CD14-positive monocyte (primary cell): ENCODE measurements around the gene RHOV. TPM values are rescaled to one million over a fixed set of nuclear protein-coding genes. Genes with fewer than 3 reads are reported as not detected.

Experiments
- DNase-seq, 3 donors: peaks; one replicate each; pipeline ENCODE4 v3.0.0-alpha.2; 2011 to 2022
- H2AFZ ChIP-seq: 2 replicates; pipeline ENCODE4 v1.6.0; 2012; ENCODE audit warnings: mild to moderate bottlenecking, low read depth, low read length, inconsistent platforms; ENCODE audit not compliant: insufficient read depth, poor library complexity, severe bottlenecking
- H3K27ac ChIP-seq, 2 donors: 1 replicate in 1 of 2; 2 replicates in 1 of 2; pipeline ENCODE4 v1.5.1; 2012 to 2013; ENCODE audit warnings: low read length in 2 of 2, control low read depth in 1 of 2, inconsistent platforms in 1 of 2, low read depth in 1 of 2, mild to moderate bottlenecking in 1 of 2
- H3K27me3 ChIP-seq, 2 donors: one replicate each; pipeline versions ENCODE4 v1.6.0 to v1.6.1; 2011 to 2013; ENCODE audit warnings: low read length in 2 of 2; ENCODE audit not compliant: control insufficient read depth in 2 of 2, insufficient read depth in 2 of 2
- H3K36me3 ChIP-seq, 2 donors: replicated peaks in 1 of 2; 1 replicate in 1 of 2; 2 replicates in 1 of 2; pipeline versions ENCODE4 v1.5.1 to v1.6.1; 2012 to 2013; ENCODE audit warnings: low read length in 2 of 2, control low read depth in 1 of 2, inconsistent platforms in 1 of 2, mild to moderate bottlenecking in 1 of 2; ENCODE audit not compliant: insufficient read depth in 2 of 2, control insufficient read depth in 1 of 2
- H3K4me1 ChIP-seq, 2 donors: 1 replicate in 1 of 2; 2 replicates in 1 of 2; pipeline versions ENCODE4 v1.5.1 to v1.6.1; 2012 to 2013; ENCODE audit warnings: low read length in 2 of 2, control low read depth in 1 of 2, inconsistent platforms in 1 of 2, mild to moderate bottlenecking in 1 of 2, moderate library complexity in 1 of 2; ENCODE audit not compliant: insufficient read depth in 2 of 2, control insufficient read depth in 1 of 2
- H3K4me2 ChIP-seq: replicated peaks from 2 replicates; pipeline ENCODE3; 2012; ENCODE audit warnings: low read length, moderate library complexity, mild to moderate bottlenecking; ENCODE audit not compliant: poor library complexity, severe bottlenecking; ENCODE audit errors: extremely low read depth
- H3K4me3 ChIP-seq, 3 experiments: fragments of 200-600 bp in 1 of 3; sonication (generic) in 1 of 3; replicated peaks in 1 of 3; 1 replicate in 2 of 3; 2 replicates in 1 of 3; pipeline ENCODE4 v1.5.1; 2011 to 2013; ENCODE audit warnings: low read length in 3 of 3, mild to moderate bottlenecking in 3 of 3, control low read depth in 2 of 3, low read depth in 2 of 3, inconsistent platforms in 1 of 3, moderate library complexity in 1 of 3
- H3K79me2 ChIP-seq: 2 replicates; pipeline ENCODE4 v1.6.0; 2012; ENCODE audit warnings: mild to moderate bottlenecking, control low read depth, inconsistent platforms, low read length, moderate library complexity; ENCODE audit not compliant: insufficient read depth
- H3K9ac ChIP-seq: 2 replicates; pipeline ENCODE4 v1.6.0; 2017; ENCODE audit warnings: low read length, mild to moderate bottlenecking; ENCODE audit not compliant: insufficient read depth, poor library complexity, severe bottlenecking
- H3K9me3 ChIP-seq, 2 donors: replicated peaks in 1 of 2; 1 replicate in 1 of 2; 2 replicates in 1 of 2; pipeline versions ENCODE4 v1.5.1 to v1.6.1; 2012 to 2013; ENCODE audit warnings: low read length in 2 of 2, control low read depth in 1 of 2; ENCODE audit not compliant: control insufficient read depth in 1 of 2, insufficient read depth in 1 of 2
- H4K20me1 ChIP-seq: 2 replicates; pipeline ENCODE4 v1.6.0; 2012; ENCODE audit warnings: mild to moderate bottlenecking, low read length, control low read depth, moderate library complexity; ENCODE audit not compliant: insufficient read depth
- H3K27ac Mint-ChIP-seq, 7 donors: one replicate each; pipeline ENCODE4 v1.8.0; 2020; ENCODE audit warnings: mild to moderate bottlenecking in 7 of 7, mixed read lengths in 7 of 7, moderate library complexity in 6 of 7, inconsistent platforms in 2 of 7
- H3K27me3 Mint-ChIP-seq, 3 donors: one replicate each; pipeline ENCODE4 v1.8.0; 2021 to 2022; ENCODE audit warnings: low read depth in 3 of 3, mild to moderate bottlenecking in 3 of 3, mixed read lengths in 3 of 3, moderate library complexity in 3 of 3, inconsistent platforms in 1 of 3
- H3K36me3 Mint-ChIP-seq, 2 donors: one replicate each; pipeline ENCODE4 v1.8.0; 2020; ENCODE audit warnings: mixed read lengths in 2 of 2, inconsistent platforms in 1 of 2, mild to moderate bottlenecking in 1 of 2
- H3K4me1 Mint-ChIP-seq: one replicate; pipeline ENCODE4 v1.8.0; 2020; ENCODE audit warnings: mild to moderate bottlenecking, mixed read lengths
- H3K4me3 Mint-ChIP-seq, 2 donors: one replicate each; pipeline ENCODE4 v1.8.0; 2020; ENCODE audit warnings: mild to moderate bottlenecking in 2 of 2, mixed read lengths in 2 of 2, moderate library complexity in 1 of 2
- H3K9me3 Mint-ChIP-seq, 7 donors: one replicate each; pipeline ENCODE4 v1.8.0; 2020 to 2022; ENCODE audit warnings: mixed read lengths in 7 of 7, mild to moderate bottlenecking in 6 of 7, moderate library complexity in 6 of 7, inconsistent platforms in 2 of 7
- WGBS: methylation state at CpG from one replicate; pipeline ENCODE4 v1.1.5; 2013; ENCODE audit warnings: missing lambda C conversion rate; ENCODE audit not compliant: insufficient coverage; 5-methylcytosine and 5-hydroxymethylcytosine counted together
- intact Hi-C, 2 donors: fragments of 100-400 bp; cut with micrococcal nuclease; formaldehyde crosslinking; loops; one replicate each; pipeline versions ENCODE4 v1.15.0 to v1.15.1; 2023
- polyA plus RNA-seq, 3 donors: library from polyadenylated mRNA; depleted of rRNA in 1 of 3; unstranded in 2 of 3; stranded (reverse) in 1 of 3; fragments of 300-500 nt in 2 of 3; fragments of >200 nt in 1 of 3; fragmentation: Illumina TruSeq in 2 of 3; gene quantifications; 1 replicate in 2 of 3; 2 replicates in 1 of 3; pipeline ENCODE4 v1.2.3, GENCODE V29; 2012 to 2021
- TF ChIP-seq, protein P1 (sequence below): fragments of 200-600 bp; IDR thresholded peaks from one replicate; pipeline ENCODE4 v1.8.0; 2022; ENCODE audit warnings: antibody characterized with exemption, mild to moderate bottlenecking

The RHOV gene
- polyA plus RNA-seq, 3 donors, result 0.08 TPM; not detected in 2

GRCh38 chr15:40918799-40919392, 44.9 kb upstream of the RHOV start:
- H3K9ac ChIP-seq, result no peak overlapping the region
- Mint-ChIP-seq H3K27me3 (peaks cover 5 to 17% (median 16%) of the 10 kb centered on the region in 3 donors), H3K4me1 (no peaks in the 10 kb centered on the region), H3K4me3 (no peak overlapping the region), H3K27ac (no peak overlapping the region), H3K36me3 (no peaks in the 10 kb centered on the region), H3K9me3 (peaks cover 0 to under 1% (median 0%) of the 10 kb centered on the region in 7 donors)
- no peak overlapping the region for H3K4me3 ChIP-seq
- peaks cover 0 to 12% of the 10 kb centered on the region in 2 donors for H3K27me3 ChIP-seq
- no peaks in the 10 kb centered on the region for H3K4me1 ChIP-seq
- no peaks in the 10 kb centered on the region for H3K36me3 ChIP-seq
- no peak overlapping the region for H3K27ac ChIP-seq
- no peak overlapping the region for H2AFZ ChIP-seq
- TF ChIP-seq, protein P1, sequence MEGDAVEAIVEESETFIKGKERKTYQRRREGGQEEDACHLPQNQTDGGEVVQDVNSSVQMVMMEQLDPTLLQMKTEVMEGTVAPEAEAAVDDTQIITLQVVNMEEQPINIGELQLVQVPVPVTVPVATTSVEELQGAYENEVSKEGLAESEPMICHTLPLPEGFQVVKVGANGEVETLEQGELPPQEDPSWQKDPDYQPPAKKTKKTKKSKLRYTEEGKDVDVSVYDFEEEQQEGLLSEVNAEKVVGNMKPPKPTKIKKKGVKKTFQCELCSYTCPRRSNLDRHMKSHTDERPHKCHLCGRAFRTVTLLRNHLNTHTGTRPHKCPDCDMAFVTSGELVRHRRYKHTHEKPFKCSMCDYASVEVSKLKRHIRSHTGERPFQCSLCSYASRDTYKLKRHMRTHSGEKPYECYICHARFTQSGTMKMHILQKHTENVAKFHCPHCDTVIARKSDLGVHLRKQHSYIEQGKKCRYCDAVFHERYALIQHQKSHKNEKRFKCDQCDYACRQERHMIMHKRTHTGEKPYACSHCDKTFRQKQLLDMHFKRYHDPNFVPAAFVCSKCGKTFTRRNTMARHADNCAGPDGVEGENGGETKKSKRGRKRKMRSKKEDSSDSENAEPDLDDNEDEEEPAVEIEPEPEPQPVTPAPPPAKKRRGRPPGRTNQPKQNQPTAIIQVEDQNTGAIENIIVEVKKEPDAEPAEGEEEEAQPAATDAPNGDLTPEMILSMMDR, result no peak
- no peaks in the 10 kb centered on the region for H3K9me3 ChIP-seq
- H4K20me1 ChIP-seq, result no peaks in the 10 kb centered on the region
- no peak overlapping the region for H3K4me2 ChIP-seq
- H3K79me2 ChIP-seq, result no peaks in the 10 kb centered on the region
- WGBS, result 97% methylated on average over 15 of the region's 19 CpGs
- intact Hi-C loops, result no loop called here
- no peak for DNase-seq

GRCh38 chr15:40918146-40918798, 44.2 kb upstream of the RHOV start:
- Histone ChIP-seq H4K20me1 (no peaks in the 10 kb centered on the region), H3K4me1 (no peaks in the 10 kb centered on the region), H3K27ac (no peak overlapping the region), H3K27me3 (peaks cover 0 to 6% of the 10 kb centered on the region in 2 donors), H3K9ac (no peak overlapping the region), H2AFZ (no peak overlapping the region), H3K4me3 (no peak overlapping the region), H3K4me2 (no peak overlapping the region), H3K79me2 (no peaks in the 10 kb centered on the region), H3K36me3 (no peaks in the 10 kb centered on the region), H3K9me3 (no peaks in the 10 kb centered on the region)
- intact Hi-C loops, result no loop called here
- Mint-ChIP-seq H3K27ac (no peak overlapping the region), H3K27me3 (peaks cover 3 to 14% (median 12%) of the 10 kb centered on the region in 3 donors), H3K9me3 (peaks cover 0 to 2% (median 0%) of the 10 kb centered on the region in 7 donors), H3K4me1 (no peaks in the 10 kb centered on the region), H3K36me3 (no peaks in the 10 kb centered on the region), H3K4me3 (no peak overlapping the region)
- TF ChIP-seq, protein P1, result no peak
- WGBS, result 89% methylated on average over 15 of the region's 15 CpGs
- DNase-seq, result no peak
